Measurements from ENCODE around the gene TDRD15.
"Not testable (repeated sequence)": the region's sequence is repeated elsewhere in the genome, so short reads cannot be mapped to it uniquely, and the experiment has no call there.

The TDRD15 gene

GRCh38 chr2:21123473-21124393, at the start of gene TDRD15:
Gene TDRD15, plus strand, starts transcription at chr2:21123968. Its CDS starts 13,500 bp downstream, at chr2:21137468.
- no peak for DNase-seq (ENCODE audit: low read depth in 3 of 3)

GRCh38 chr2:21078296-21078695, 45.5 kb upstream of the TDRD15 start:
- DNase-seq (ENCODE audit: low read depth in 3 of 3): no peak

DNA sequence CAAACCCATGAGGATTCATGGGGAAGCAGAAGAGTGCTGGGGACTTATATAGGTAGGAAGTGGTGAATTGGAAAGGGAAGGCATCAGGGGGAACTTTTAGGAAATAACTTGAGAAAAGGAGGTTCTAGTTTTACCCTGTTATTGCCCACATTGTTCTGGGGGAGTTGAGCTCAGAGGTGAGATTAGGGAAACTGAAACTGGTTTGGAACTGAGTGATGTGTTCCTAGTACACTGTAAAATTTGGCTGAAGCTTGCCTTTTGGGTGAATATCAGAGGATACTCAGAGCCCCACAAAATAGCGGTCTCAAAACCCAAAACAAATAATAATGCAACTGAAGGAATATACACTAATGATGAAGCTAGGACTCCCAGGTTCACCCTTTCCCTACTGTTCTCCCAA, 40.3 kb upstream of the TDRD15 start:
- DNase-seq (ENCODE audit: low read depth in 3 of 3): no peak

GRCh38 chr2:21084401-21084800, 39.4 kb upstream of the TDRD15 start:
- no peak for DNase-seq (ENCODE audit: low read depth in 3 of 3)

DNA sequence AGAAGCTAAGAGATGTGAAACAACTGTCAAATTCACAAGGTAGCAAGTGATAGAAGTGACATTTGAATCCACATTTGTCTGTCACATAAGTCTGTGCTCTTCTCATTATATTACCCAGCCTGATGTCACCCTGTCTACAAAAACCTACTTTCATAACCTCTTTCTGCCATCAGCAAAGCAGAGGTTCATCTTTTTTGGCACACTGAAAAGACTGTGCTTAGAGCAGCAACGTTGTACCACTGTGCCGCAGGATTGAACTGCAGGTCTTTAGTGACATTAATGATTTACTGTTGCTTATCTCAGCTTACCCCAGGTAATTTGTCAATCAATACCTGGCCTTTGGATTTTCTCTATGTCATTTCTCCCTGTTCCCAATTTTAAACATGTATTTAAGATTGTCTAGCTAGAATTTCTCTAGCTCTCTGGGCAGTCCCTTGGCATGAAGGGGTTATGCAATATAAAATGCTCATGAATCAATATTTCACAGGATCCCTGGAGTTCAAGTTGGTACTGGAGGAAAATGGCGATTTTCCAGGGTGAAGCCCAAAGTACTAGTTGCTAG, 31.4 kb upstream of the TDRD15 start:
- no peak for DNase-seq (ENCODE audit: low read depth in 3 of 3)

DNA sequence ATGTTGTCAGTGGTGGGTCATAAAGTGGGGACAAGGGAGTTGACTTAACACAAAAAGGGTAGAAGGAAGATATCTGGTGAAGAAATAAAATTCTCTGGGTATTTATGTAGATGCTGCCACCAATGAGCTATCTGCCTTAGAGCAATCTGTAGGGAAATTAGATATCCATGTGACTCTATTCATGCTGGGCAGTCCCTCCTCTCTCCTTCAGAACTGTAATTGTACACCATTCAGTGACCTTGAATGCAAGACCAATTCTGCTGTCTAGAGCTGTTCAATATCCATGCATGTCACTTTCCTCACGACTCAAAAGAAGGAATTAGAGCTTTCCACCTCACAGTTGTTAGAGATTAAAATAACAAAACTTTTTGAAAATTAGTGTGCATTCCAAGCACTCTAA, 28.6 kb upstream of the TDRD15 start:
- no peak for DNase-seq (ENCODE audit: low read depth in 3 of 3)

- no peak for DNase-seq (ENCODE audit: low read depth in 3 of 3)
Measured at GRCh38 chr2:21095714-21096113, 28.1 kb upstream of the TDRD15 start.

DNA sequence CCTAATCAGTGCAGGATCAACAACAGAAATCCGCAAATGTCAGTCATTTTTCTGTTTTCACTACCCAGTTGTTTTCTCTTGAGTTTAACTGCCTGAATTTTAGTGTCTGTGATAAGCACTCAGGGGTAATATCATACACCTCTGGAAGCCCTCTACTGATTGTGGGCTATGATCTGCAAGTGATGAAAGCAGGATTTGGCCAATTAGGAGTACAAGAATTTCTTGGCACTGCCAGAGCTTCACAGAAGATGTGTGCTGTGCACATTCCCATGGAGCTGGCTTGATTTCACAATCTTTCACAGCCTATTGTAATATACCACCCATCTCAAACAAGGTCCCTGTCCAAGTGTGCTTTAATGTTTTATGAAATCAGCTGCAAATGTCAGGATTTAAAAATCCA, 27.3 kb upstream of the TDRD15 start:
- DNase-seq (ENCODE audit: low read depth in 3 of 3): no peak

DNA sequence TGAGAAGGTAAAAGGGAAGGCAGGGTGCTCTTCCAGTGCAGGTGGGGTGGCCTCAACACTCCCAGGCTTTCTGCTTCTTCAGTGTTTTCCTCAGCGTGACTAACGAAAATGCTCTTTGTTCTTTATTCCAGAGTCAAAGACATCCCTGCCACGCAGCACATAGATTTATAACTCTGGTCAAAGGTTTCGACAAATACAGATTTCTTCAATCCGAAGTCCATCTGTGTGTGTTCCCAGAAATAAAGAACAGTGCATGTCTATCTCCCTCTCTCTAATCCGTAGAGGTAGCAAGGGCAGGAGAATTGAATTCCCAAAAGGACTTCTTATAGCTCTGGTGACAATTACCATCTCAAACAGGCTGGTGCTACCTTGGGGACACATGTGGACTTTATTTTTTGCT, 26.4 kb upstream of the TDRD15 start:
- no peak for DNase-seq (ENCODE audit: low read depth in 3 of 3)

- DNase-seq (ENCODE audit: low read depth in 3 of 3): no peak
Measured at GRCh38 chr2:21098294-21098693, 25.5 kb upstream of the TDRD15 start.

DNA sequence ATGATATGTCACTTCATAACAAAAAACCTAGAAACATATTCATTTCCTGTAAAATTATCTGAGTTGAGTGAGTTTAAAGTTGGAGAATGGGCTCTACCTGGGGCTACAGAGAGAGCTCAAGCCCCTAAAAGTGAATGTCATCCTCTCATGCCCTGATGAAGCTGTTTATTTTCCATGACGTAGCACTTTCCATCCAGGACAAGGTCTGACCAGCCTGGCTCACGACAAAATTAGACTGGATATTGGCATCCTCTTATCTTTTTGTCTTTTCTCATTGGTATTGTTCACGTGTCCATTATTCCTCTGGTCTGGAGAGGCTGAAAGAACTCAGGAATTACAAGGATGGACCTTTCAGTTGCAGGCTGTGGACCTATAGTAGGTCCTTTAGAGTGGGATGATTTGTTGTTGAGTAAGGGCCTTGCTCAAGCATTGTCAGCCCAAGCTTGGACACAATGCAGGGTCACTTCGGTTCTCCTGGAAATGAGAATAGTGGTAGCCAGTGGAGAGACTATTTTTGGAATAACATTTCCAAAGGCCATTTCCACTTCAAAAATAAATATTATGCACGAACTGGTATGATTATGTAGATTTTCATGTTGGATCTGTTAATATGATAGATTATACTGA, 24.4 kb upstream of the TDRD15 start:
- DNase-seq (ENCODE audit: low read depth in 3 of 3): no peak

- not testable (repeated sequence) for DNase-seq (ENCODE audit: low read depth in 3 of 3)
Measured at GRCh38 chr2:21101514-21102155, 22.1 kb upstream of the TDRD15 start.

GRCh38 chr2:21102356-21102755, 21.4 kb upstream of the TDRD15 start:
- DNase-seq (ENCODE audit: low read depth in 3 of 3): no peak

GRCh38 chr2:21103274-21103891, 20.4 kb upstream of the TDRD15 start:
- DNase-seq (ENCODE audit: low read depth in 3 of 3): no peak

DNA sequence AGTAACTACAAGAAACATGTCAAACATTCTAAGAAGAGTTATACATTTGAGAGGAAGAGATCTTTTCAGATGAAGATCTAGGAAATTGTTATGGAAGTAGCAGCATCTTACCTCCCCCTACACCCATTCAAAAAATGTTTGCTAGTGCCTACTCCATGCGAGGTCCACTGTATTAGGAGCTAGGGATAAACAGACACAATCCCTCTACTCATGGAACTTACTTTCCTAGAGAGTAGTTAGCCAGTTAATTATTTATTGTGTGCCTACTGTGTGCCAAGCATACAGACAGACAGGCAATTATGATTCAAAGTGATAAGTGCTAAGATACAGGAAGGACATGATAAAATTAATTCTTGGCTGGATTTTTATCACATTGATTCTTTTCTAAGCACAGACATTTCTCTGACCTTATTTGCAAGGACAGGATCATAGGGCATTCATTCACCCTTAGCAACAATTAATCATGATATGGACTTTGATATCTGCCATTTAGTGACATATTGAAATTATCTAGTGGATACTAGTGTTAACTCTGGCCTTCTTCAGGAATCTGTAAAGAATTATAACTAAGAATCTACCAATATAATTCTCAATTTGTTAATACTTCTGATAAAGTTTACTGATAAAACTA, 19.6 kb upstream of the TDRD15 start:
- no peak for DNase-seq (ENCODE audit: low read depth in 3 of 3)

GRCh38 chr2:21111012-21111411, 12.8 kb upstream of the TDRD15 start:
- DNase-seq (ENCODE audit: low read depth in 3 of 3): no peak

DNA sequence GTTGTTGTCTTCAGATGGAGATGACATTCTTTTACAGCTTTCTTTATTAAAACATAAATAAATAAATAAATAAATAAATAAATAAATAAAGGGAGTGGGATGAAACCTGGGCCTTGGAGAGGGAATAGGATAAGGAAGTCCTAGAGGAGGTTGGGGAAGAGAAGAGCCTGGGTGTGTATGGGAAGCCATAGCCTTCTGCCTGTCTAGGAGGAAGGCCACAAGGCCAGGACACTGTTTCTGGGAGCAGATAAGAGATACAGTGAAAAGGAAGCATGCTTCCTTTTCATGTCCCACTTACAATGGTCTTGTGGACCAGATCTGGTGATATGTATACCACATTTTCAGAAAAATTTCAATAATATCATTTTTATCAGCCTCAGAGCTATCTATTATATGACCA, 6.1 kb upstream of the TDRD15 start:
- no peak for DNase-seq (ENCODE audit: low read depth in 3 of 3)

DNA sequence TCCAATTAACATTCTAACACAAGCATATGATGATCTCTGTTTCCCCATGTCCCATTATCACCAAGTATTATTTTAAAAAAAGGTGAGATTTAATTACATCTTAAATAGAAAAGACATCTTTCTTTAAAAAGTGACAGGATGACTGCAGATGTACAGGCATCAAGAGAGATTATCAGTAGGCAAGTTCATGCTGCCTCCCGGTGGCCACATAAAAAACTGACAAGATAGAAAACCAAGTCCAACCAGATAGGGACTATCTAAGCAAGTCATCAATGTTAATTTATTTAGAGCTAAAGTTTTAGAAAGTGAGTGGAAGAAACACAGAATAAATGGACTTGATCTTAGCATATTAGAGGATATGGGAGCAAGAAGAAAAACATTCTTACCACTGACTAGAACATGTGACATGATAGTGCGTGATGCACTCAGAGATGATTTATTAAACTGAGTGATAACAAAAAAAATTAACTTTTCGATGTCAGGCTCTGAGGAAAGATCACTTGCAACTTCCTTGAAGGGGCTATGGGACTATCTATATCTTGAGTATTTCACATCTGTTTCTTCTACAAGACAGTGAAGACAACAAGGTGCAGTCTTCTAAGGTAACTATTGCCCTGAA, 5.4 kb upstream of the TDRD15 start:
- no peak for DNase-seq (ENCODE audit: low read depth in 3 of 3)

- DNase-seq (ENCODE audit: low read depth in 3 of 3): no peak
Measured at GRCh38 chr2:21131861-21132260, 8.1 kb downstream of the TDRD15 start.

DNA sequence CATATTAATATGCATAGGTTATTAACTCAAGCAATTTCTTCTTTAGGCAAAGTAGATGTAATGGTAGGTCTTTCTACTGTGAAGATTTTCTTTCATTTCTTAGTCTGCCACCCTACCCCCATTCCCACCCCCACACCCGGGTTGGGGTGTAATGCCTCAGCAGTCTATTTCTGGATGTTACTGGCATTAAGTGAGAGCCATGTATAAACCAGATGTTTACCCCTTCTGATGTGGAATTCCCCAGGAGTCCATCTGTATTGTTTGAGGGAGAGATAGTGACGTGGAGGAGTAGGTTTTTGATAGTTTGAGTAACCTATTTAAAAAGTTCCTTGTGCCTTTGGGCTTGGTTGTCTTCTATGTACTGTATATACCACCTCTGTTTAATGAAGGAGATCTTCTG, 11.8 kb downstream of the TDRD15 start:
- no peak for DNase-seq (ENCODE audit: low read depth in 3 of 3)

DNA sequence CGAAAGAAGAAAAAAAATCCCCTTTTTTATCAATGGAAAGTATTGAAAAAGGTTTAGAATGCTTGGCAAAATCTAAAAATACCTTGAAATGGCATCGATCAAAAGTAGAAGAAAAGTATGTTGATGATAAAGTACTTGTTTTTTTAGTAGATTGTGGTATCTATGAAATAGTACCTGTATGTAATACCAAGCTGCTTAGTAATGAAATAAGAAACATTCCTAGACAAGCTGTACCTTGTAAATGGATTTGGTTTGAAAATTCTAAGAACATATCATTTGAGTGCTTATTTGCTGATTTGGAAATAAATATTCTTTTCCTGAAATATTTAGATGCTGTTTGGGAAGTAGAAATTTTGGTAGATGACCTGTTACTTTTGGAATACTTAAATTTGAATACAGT, 18.4 kb downstream of the TDRD15 start:
- DNase-seq (ENCODE audit: low read depth in 3 of 3): no peak
